NCI-H2029 (cell line): ENCODE data around the gene PRADC1.

Experiments
- DNase-seq: peaks from one replicate; lab custom pipeline; 2025; lab: John Stamatoyannopoulos, UW

PRADC1 gene

GRCh38 chr2:73235315-73236028, 2.4 kb upstream of the PRADC1 start:
- no peak for DNase-seq

GRCh38 chr2:73233932-73234832, 1.1 kb upstream of the PRADC1 start, which contains the start of gene CCT7:
Gene CCT7 (plus strand): TSS chr2:73234308. CDS start chr2:73234379, 71 bp downstream.
- peak; percentile 88 for DNase-seq

DNA sequence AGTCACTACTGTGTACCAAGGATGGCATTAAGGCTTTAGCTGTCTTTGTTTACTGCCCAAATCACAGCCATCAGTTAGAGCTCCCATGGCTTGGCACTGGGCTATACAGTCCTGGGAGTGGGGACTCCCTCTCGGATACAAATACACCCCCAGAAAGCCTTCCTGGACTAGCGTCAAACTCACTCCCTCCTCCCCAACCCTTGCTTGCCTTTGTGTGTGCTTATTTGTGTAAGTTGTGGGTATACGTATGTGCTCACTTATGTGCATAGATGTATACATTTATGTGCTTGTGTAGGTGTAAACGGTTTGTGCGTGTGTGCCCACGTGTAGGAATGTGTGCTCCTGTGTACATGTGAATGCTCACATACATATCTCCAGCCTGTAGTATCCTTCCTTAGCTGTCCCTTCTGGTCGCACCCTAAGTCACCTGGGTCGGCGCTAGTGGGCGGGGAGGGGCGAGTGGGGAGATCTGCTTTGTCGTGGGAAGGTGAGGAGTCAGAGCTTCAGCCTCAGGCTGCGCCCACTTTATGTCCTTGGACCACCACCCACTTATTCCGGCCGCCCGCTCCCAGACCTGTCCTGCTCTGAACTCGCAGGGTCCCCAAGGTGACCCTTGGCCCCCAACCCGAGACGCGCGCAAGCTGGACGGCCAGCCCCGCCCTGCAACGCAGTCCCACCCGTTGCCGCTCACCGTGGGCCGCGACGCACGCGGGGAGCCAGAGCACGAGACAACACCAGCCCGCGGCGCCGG, 461 bp downstream of the PRADC1 start:
- DNase-seq, result no peak

DNA sequence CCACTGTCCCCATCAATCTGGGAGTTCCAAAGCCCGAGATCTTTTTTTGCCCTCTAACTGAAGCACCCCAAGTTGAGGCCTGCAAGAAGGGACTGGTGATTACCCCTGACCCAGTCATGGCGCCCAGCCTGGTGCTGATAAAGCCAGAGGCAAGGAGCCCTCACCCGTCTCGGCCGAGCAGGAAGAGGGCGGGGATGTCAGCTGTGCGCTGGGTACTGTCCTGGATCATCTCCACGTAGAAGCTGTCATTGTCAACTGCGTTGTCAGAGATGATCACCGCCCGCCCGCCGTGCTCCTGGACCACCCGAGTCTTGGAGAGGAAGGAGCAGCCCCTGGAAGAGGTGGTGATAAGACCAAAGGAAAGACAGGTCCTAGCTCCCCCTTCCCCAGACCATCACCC, 4.4 kb downstream of the PRADC1 start:
- DNase-seq, result no peak

- DNase-seq, result no peak
Observed at GRCh38 chr2:73227086-73227485, 6.0 kb downstream of the PRADC1 start.

- no peak for DNase-seq
Observed at GRCh38 chr2:73225513-73226360, 7.3 kb downstream of the PRADC1 start.

DNA sequence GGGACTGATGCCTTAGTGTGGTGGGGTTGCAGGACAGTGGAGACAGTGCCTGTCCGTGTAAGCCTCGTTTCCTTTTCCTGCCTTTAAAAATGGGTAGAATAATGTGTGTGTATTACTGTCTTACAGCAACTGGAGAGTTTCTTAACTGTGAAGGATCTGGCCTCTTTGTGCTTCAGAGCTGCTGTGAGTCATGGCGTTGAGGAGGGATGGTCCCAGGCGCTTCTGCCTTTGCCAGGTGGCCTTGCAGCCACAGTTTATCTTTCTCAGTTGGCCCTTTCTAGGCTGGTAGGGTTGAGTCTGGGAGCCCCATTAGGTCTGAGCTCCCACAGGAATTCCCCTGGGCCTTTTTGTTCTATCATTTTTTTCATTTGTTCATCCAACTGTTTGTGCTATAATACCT, 9.2 kb downstream of the PRADC1 start:
- DNase-seq, result no peak

DNA sequence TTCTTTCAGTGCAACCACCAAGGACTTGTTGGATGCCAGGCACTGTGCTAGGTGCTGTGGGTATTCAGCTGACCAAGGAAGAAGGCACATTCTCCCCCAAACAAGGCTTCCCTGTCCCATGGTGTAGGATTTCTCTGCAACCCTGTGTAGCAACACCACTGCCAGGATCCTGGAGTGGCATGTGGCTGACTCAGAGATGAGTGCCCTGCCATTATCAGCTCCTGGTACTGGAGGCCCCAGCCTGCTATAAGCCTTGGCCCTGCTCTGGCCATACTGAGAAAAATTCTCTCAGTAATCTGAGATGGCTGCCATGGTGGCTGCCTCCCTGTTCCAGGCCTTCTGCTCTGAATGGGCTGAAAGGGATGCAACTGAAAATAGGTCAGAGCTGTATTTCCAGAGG, 14.7 kb downstream of the PRADC1 start:
- no peak for DNase-seq

DNA sequence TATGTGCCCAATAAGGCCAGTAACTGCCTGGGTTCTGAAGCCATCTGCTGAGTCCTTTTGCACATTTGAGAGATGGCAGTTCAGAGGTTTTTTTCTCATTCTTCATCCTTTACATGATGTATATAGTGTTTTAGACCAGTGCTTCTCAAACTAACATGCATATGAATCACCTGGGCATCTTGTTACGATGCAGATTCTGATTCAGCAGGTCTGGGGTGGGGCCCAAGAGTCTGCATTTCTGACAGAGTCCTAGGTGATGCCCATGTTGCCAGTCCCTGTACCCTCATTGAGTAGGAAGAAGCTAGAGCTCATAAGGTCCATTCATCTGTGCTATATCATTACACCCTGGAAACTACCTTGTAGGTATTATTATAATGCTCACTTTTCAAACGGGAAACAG, 15.2 kb downstream of the PRADC1 start:
- no peak for DNase-seq

DNA sequence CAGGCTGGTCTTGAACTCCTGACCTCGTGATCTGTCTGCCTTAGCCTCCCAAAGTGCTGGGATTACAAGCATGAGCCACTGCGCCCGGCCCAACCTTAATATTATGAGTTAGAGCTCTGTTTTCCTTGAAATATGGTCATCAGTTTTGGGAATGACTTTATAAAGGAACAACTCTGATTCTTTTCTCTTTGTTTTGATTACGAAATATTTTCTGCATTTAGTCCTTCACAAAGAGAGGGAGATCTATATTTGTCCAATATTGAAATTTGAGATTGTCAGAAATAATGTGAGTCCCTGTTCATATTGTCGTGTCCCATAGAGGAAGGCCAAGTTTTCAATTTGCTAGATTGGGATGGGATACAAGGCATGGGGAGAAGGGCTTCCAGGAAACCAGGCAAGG, 15.9 kb downstream of the PRADC1 start:
- no peak for DNase-seq

DNA sequence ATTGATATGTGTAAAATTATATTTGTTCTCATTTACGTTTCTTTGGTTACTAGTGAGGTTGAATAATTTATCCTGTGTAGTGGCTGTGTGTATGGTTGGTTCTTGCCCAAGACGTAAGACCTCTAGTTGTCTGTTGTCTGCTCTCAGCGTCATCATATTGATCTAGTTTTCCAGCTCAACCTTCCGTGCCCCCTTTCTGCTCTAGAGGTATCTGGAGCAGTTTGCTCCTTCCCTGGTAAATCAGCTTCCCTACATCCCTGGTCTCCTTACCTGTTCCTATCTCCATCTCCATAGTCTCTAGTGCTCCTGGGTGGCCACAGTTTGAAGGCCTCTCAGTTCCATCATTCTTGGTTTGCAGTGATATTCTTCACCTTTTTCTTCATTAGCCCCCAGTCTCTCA, 17.8 kb downstream of the PRADC1 start:
- no peak for DNase-seq

DNA sequence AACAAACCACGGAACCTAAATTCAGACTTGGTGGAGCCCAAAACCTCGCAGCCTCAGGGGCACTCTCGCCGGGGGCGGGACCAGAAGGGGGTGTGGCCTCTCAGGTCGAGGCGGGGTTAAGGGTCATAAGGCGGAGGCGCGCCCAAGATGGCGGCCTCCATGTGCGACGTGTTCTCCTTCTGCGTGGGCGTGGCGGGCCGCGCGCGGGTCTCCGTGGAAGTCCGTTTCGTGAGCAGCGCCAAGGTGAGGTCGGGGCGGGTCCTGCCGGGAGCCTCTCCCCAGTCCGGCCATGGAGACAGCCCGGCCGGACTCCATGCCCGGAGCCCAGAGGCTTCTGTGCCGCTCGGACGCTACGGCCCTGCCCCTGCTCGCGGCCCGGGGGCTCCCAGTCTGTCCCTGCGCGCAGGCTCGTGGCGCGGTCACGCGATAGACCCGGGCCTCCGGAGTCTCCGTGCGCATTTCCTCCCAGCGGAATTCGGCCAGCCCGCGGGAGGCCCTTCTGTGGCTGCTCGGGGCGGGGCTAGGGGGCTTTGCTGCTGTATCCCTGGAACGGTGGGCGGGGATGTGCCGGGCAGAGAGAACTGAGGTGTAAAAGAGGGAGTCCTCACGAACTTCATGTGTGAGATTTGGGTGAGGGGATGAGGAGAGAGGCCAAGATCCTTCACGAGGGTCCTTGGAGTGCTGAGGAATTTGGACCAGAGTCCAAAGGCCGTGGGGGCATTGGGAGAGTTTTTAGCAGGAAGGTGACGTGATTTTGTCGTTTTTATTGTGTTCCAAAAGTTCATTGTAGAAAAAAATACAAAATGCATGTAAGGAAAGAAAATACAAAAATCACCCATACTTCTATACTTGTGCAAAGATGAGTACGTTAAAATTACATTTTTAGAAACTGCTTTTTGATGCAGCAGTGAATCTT, 18.7 kb downstream of the PRADC1 start, which contains the start of gene SMYD5:
Gene SMYD5, plus strand, starts transcription at position 126 of the 916 bp plus-strand sequence. Its CDS starts 22 bp downstream, at position 148.
- peak; percentile 61 for DNase-seq

DNA sequence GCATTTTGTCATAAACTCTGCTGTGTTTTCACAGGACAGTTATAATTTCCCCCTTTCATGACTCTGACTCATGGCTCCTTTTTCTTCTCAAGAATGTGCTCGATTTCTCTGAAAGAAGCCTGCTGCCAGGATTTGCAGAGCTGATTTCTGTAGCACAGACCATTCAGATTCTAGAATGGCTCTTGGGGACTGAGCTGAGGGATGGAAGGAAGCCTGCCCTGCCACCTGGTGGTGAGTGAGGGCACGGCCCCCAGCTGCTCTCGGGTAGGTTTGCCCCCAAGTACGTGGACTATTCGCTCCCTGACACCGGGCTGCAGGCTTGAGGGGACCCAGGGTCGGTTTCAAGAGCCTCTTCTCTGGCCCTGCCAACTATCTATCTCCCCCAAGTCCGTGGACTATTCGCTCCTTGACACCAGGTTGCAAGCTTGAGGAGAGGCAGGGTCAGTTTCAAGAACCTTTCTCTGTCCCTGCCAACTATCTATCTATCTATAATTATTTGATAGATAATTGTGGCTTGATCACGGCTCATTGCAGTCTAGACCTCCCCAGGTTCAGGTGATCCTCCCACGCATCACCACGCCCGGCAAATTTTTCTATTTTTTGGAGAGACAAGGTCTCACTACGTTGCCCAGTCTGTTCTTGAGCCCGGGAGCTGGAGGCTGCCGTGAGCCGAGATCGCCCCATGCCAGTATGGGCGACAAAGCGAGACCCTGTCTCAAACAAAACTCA, 20.4 kb downstream of the PRADC1 start:
- DNase-seq, result peak; percentile 40

- DNase-seq, result no peak
Observed at GRCh38 chr2:73212098-73212447, 21.0 kb downstream of the PRADC1 start.

DNA sequence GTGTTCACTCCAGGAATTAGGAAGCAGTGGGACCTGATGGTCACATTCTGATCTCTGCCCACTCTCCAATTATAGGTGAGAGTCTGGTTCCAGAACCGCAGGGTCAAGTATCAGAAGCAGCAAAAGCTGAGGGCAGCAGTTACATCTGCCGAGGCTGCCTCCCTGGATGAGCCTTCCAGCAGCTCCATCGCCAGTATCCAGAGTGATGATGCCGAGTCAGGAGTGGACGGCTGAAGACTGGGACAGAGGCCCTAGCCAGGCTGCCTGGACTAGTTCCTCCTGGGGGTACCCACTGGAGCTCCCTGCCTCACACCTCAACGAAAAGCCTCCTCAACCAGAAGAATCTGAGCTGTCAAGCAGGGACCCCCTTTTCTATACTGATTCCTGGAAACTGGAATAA, 22.3 kb downstream of the PRADC1 start:
- no peak for DNase-seq

GRCh38 chr2:73210019-73210418, 23.0 kb downstream of the PRADC1 start:
- no peak for DNase-seq

DNA sequence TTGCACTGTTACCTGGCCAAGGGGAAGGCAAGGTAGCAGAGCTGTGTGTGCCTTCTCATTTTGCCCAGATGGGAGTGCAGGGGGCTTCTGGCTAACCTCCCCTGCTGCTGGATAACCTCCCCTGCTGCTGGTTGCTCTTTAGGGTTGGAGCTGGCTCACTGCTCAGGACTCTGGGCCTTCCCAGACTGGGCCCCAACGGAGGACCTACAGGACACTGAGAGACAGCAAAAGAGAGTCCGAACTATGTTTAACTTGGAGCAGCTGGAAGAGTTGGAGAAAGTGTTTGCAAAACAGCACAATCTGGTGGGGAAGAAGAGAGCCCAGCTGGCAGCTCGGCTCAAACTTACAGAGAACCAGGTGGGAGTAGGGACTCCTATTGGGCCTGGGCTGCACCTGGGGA, 24.8 kb downstream of the PRADC1 start:
- DNase-seq, result no peak

DNA sequence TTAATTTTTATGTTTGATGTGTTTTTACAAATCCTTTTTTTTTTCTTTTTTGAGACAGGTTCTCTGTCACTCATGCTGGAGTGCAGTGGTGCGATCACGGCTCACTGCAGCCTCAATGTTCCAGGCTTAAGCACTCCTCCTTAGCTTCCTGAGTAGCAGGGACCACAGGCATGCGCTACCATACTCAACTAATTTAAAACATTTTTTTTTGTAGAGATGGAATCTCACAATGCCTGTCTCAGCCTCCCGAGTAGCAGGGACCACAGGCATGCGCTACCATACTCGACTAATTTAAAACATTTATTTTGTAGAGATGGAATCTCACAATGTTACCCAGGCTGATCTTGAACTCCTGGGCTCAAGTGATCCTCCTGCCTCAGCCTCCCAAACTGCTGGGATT, 27.4 kb downstream of the PRADC1 start:
- DNase-seq, result no peak

GRCh38 chr2:73203055-73203681, 29.9 kb downstream of the PRADC1 start:
- DNase-seq, result peak; percentile 10
